Trophoblast cell (in vitro differentiated cells and primary cell): ENCODE measurements around the gene SDCCAG8.

Experiments
- DNase-seq, 2 donors: peaks; one replicate each; pipeline ENCODE4 v3.0.0-alpha.2; 2016
- H2AFZ ChIP-seq: 2 replicates; pipeline ENCODE4 v1.6.1; 2013; ENCODE audit warnings: low read length, moderate library complexity, mild to moderate bottlenecking; ENCODE audit not compliant: insufficient read depth, poor library complexity
- H2AK5ac ChIP-seq: 2 replicates; pipeline ENCODE4 v1.6.1; 2013; ENCODE audit warnings: mild to moderate bottlenecking, low read length
- H2BK120ac ChIP-seq: 2 replicates; pipeline ENCODE4 v1.6.1; 2013; ENCODE audit warnings: low read length, mild to moderate bottlenecking, moderate library complexity; ENCODE audit not compliant: insufficient read depth, poor library complexity
- H2BK12ac ChIP-seq: 2 replicates; pipeline ENCODE4 v1.6.1; 2013; ENCODE audit warnings: mild to moderate bottlenecking, low read length, moderate library complexity
- H2BK5ac ChIP-seq: 2 replicates; pipeline ENCODE4 v1.6.1; 2013; ENCODE audit warnings: low read length, low read depth, moderate library complexity, mild to moderate bottlenecking; ENCODE audit not compliant: poor library complexity
- H3K14ac ChIP-seq: 2 replicates; pipeline ENCODE4 v1.6.1; 2013; ENCODE audit warnings: mild to moderate bottlenecking, low read length
- H3K18ac ChIP-seq: 2 replicates; pipeline ENCODE4 v1.6.1; 2013; ENCODE audit warnings: mild to moderate bottlenecking, low read length
- H3K23ac ChIP-seq: 2 replicates; pipeline ENCODE4 v1.6.1; 2013; ENCODE audit warnings: low read length
- H3K27ac ChIP-seq: 2 replicates; pipeline ENCODE4 v1.5.1; 2013; ENCODE audit warnings: low read depth, mild to moderate bottlenecking, inconsistent platforms, low read length, moderate library complexity
- H3K27me3 ChIP-seq: 2 replicates; pipeline ENCODE4 v1.6.1; 2013; ENCODE audit warnings: inconsistent platforms, mild to moderate bottlenecking, low read length, moderate library complexity; ENCODE audit not compliant: insufficient read depth
- H3K36me3 ChIP-seq, 2 experiments: 1 replicate in 1 of 2; 2 replicates in 1 of 2; pipeline ENCODE4 v1.6.1; 2013; ENCODE audit warnings: low read length in 2 of 2, mild to moderate bottlenecking in 2 of 2, moderate library complexity in 1 of 2; ENCODE audit not compliant: insufficient read depth in 2 of 2, control insufficient read depth in 1 of 2
- H3K4ac ChIP-seq: 2 replicates; pipeline ENCODE4 v1.6.1; 2013; ENCODE audit warnings: low read depth, mild to moderate bottlenecking, low read length, moderate library complexity
- H3K4me1 ChIP-seq, 2 experiments: 1 replicate in 1 of 2; 2 replicates in 1 of 2; pipeline ENCODE4 v1.6.1; 2013; ENCODE audit warnings: low read length in 2 of 2, mild to moderate bottlenecking in 2 of 2, moderate library complexity in 1 of 2; ENCODE audit not compliant: insufficient read depth in 2 of 2, control insufficient read depth in 1 of 2
- H3K4me2 ChIP-seq: 2 replicates; pipeline ENCODE4 v1.6.1; 2013; ENCODE audit warnings: inconsistent platforms, mild to moderate bottlenecking, low read length, moderate library complexity
- H3K4me3 ChIP-seq: 2 replicates; pipeline ENCODE4 v1.5.1; 2013; ENCODE audit warnings: mild to moderate bottlenecking, low read depth, low read length, inconsistent platforms
- H3K79me1 ChIP-seq: one replicate; pipeline ENCODE4 v1.6.1; 2013; ENCODE audit warnings: low read length
- H3K79me2 ChIP-seq: 2 replicates; pipeline ENCODE4 v1.6.1; 2013; ENCODE audit warnings: low read length, mild to moderate bottlenecking; ENCODE audit not compliant: control insufficient read depth, insufficient read depth, poor library complexity
- H3K9ac ChIP-seq: 2 replicates; pipeline ENCODE4 v1.6.1; 2013; ENCODE audit warnings: mild to moderate bottlenecking, low read length
- H3K9me3 ChIP-seq: 2 replicates; pipeline ENCODE4 v1.6.1; 2013; ENCODE audit warnings: low read depth, mild to moderate bottlenecking, control low read depth, inconsistent platforms, low read length; ENCODE audit not compliant: insufficient read depth
- H4K12ac ChIP-seq: 2 replicates; pipeline ENCODE4 v1.6.1; 2013; ENCODE audit warnings: low read depth, mild to moderate bottlenecking, low read length, moderate library complexity
- H4K8ac ChIP-seq: 2 replicates; pipeline ENCODE4 v1.6.1; 2013; ENCODE audit warnings: low read depth, mild to moderate bottlenecking, low read length, moderate library complexity
- H4K91ac ChIP-seq: one replicate; pipeline ENCODE4 v1.6.1; 2013; ENCODE audit warnings: low read depth, mild to moderate bottlenecking, low read length, moderate library complexity
- WGBS: extraction: QIAGEN DNeasy Blood & Tissue Kit; methylation state at CpG from one replicate; pipeline ENCODE4 v1.1.7; 2013; ENCODE audit warnings: missing lambda C conversion rate; ENCODE audit not compliant: insufficient read length, insufficient coverage; ENCODE audit errors: extremely low coverage; 5-methylcytosine and 5-hydroxymethylcytosine counted together

The SDCCAG8 gene

GRCh38 chr1:243513726-243514491 is 258.1 kb downstream of the SDCCAG8 start:
- Histone ChIP-seq H4K91ac (no peak overlapping the region), H2BK12ac (no peak overlapping the region), H4K8ac (peak overlapping the region; percentile 42), H3K4me1 (peaks cover 6 to 7% of the 10 kb centered on the region in 2 experiments), H3K4me2 (peak overlapping the region; percentile 11), H3K14ac (no peak overlapping the region), H2AK5ac (no peak overlapping the region), H3K79me1 (no peaks in the 10 kb centered on the region), H3K27ac (no peak overlapping the region), H2BK120ac (peak overlapping the region; percentile 37), H3K79me2 (no peaks in the 10 kb centered on the region), H2AFZ (no peak overlapping the region), H4K12ac (no peak overlapping the region), H3K23ac (no peak overlapping the region), H3K18ac (no peak overlapping the region), H3K36me3 (peaks cover 3 to 5% of the 10 kb centered on the region in 2 experiments), H3K9me3 (no peaks in the 10 kb centered on the region), H2BK5ac (no peak overlapping the region), H3K4me3 (no peak overlapping the region), H3K27me3 (no peaks in the 10 kb centered on the region), H3K4ac (no peak overlapping the region), H3K9ac (no peak overlapping the region)
- whole genome bisulfite sequencing, result no CpG with 5 or more reads among the region's 7 CpGs
- DNase-seq, result peak in 1 of 2 donors; percentile 38

- peak in 1 of 2 donors; percentile 14 for DNase-seq
- peaks cover 3 to 5% of the 10 kb centered on the region in 2 experiments for H3K36me3 ChIP-seq
- no peak overlapping the region for H3K4ac ChIP-seq
- no peak overlapping the region for H3K18ac ChIP-seq
- H3K4me2 ChIP-seq, result no peak overlapping the region
- H4K91ac ChIP-seq, result no peak overlapping the region
- no peak overlapping the region for H2BK12ac ChIP-seq
- H3K4me3 ChIP-seq, result no peak overlapping the region
- no peak overlapping the region for H2AK5ac ChIP-seq
- no peak overlapping the region for H4K12ac ChIP-seq
- H2AFZ ChIP-seq, result no peak overlapping the region
- no peaks in the 10 kb centered on the region for H3K79me1 ChIP-seq
- no peak overlapping the region for H2BK120ac ChIP-seq
- H3K14ac ChIP-seq, result no peak overlapping the region
- WGBS, result no CpG with 5 or more reads among the region's 1 CpG
- no peak overlapping the region for H2BK5ac ChIP-seq
- H3K9ac ChIP-seq, result no peak overlapping the region
- no peaks in the 10 kb centered on the region for H3K9me3 ChIP-seq
- H3K27ac ChIP-seq, result no peak overlapping the region
- H4K8ac ChIP-seq, result no peak overlapping the region
- H3K4me1 ChIP-seq, result peaks cover 6 to 7% of the 10 kb centered on the region in 2 experiments
- H3K23ac ChIP-seq, result no peak overlapping the region
- H3K27me3 ChIP-seq, result no peaks in the 10 kb centered on the region
- H3K79me2 ChIP-seq, result no peaks in the 10 kb centered on the region
Observed at GRCh38 chr1:243514927-243515326, 259.1 kb downstream of the SDCCAG8 start.

DNA sequence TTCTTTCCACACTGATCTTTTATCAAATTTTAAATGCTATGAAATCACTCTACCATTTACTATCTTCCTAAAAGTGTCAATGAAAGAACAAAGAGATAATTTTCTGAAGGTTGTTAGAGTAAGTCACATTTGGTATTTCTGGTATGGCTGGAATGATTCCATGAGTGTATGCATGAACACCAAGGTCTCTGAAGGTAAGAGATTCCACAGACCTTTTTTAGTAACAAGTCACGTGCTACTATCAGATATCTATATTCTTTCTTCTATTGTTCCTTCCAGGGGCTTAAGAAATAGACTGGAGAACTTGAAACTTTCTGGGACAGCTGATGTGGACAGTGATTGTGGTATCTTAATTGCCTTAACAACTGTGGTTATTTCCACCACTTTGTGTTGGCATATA is 265.0 kb downstream of the SDCCAG8 start:
- H3K4me1 ChIP-seq, result peaks cover 0 to 7% of the 10 kb centered on the region in 2 experiments
- no peak overlapping the region for H3K4ac ChIP-seq
- H2AK5ac ChIP-seq, result no peak overlapping the region
- H4K91ac ChIP-seq, result no peak overlapping the region
- H3K79me2 ChIP-seq, result no peaks in the 10 kb centered on the region
- H3K14ac ChIP-seq, result no peak overlapping the region
- H2BK120ac ChIP-seq, result no peak overlapping the region
- H2BK5ac ChIP-seq, result no peak overlapping the region
- H3K27me3 ChIP-seq, result no peaks in the 10 kb centered on the region
- no peak overlapping the region for H3K9ac ChIP-seq
- H3K4me2 ChIP-seq, result no peak overlapping the region
- no peak overlapping the region for H3K18ac ChIP-seq
- H3K79me1 ChIP-seq, result peaks cover 3% of the 10 kb centered on the region
- H2AFZ ChIP-seq, result no peak overlapping the region
- peaks cover 0 to 5% of the 10 kb centered on the region in 2 experiments for H3K36me3 ChIP-seq
- H2BK12ac ChIP-seq, result no peak overlapping the region
- WGBS, result no CpG with 5 or more reads among the region's 1 CpG
- no peak overlapping the region for H4K8ac ChIP-seq
- H3K27ac ChIP-seq, result peak overlapping the region; percentile 11
- H4K12ac ChIP-seq, result no peak overlapping the region
- no peak overlapping the region for H3K23ac ChIP-seq
- no peaks in the 10 kb centered on the region for H3K9me3 ChIP-seq
- DNase-seq, result peak; percentile 4 to 69
- H3K4me3 ChIP-seq, result no peak overlapping the region

GRCh38 chr1:243523766-243524165 is 267.9 kb downstream of the SDCCAG8 start:
- H3K4ac ChIP-seq, result no peak overlapping the region
- H4K12ac ChIP-seq, result no peak overlapping the region
- H3K27ac ChIP-seq, result no peak overlapping the region
- H3K79me2 ChIP-seq, result no peaks in the 10 kb centered on the region
- no peak overlapping the region for H3K23ac ChIP-seq
- no peak overlapping the region for H4K8ac ChIP-seq
- peak; percentile 68 to 79 for DNase-seq
- H4K91ac ChIP-seq, result no peak overlapping the region
- no peak overlapping the region for H3K4me3 ChIP-seq
- no peaks in the 10 kb centered on the region for H3K9me3 ChIP-seq
- H3K36me3 ChIP-seq, result peaks cover 0 to 1% of the 10 kb centered on the region in 2 experiments
- no peak overlapping the region for H3K4me2 ChIP-seq
- no peak overlapping the region for H2AK5ac ChIP-seq
- no CpG with 5 or more reads among the region's 5 CpGs for WGBS
- peaks cover 3% of the 10 kb centered on the region for H3K79me1 ChIP-seq
- no peak overlapping the region for H2AFZ ChIP-seq
- no peak overlapping the region for H3K14ac ChIP-seq
- H2BK12ac ChIP-seq, result no peak overlapping the region
- no peak overlapping the region for H3K9ac ChIP-seq
- H2BK5ac ChIP-seq, result no peak overlapping the region
- no peak overlapping the region for H3K18ac ChIP-seq
- no peak overlapping the region for H2BK120ac ChIP-seq
- peaks cover 0 to 7% of the 10 kb centered on the region in 2 experiments for H3K4me1 ChIP-seq
- H3K27me3 ChIP-seq, result no peaks in the 10 kb centered on the region
